LNCAP (cell line): ENCODE measurements around the gene CCDC54.

ENCODE experiments used
- CTCF ChIP-seq: fragments of 450-650 bp; IDR thresholded peaks from 2 replicates; pipeline ENCODE4 v1.5.1; 2017; ENCODE audit warnings: mild to moderate bottlenecking

CCDC54 gene

GRCh38 chr3:107411056-107411455, 33.8 kb downstream of the CCDC54 start:
- TF ChIP-seq CTCF, result no peak

GRCh38 chr3:107411779-107412178, 34.5 kb downstream of the CCDC54 start:
- TF ChIP-seq CTCF, result no peak

- no peak for TF ChIP-seq CTCF
Measured at GRCh38 chr3:107412376-107412775, 35.1 kb downstream of the CCDC54 start.

DNA sequence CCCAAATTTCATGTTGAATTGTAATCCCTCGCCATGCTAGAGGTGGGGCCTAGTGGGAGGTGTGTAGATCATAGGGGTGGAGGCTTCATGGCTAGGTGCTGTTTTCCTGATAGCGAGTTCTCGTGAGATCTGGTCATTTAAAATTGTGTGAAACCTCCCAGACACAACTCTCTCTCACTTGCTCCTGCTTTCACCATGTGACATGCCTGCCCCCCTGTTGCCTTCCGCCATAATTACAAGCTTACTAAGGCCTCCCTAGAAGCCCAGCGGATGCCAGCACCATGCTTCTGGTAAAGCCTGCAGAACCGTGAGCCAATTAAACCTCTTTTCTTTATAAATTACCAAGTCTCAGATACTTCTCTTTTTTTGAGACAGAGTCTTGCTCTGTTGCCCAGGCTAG, 36.0 kb downstream of the CCDC54 start:
- TF ChIP-seq CTCF, result no peak

GRCh38 chr3:107414325-107414964, 37.2 kb downstream of the CCDC54 start:
- TF ChIP-seq CTCF, result no peak

- no peak for TF ChIP-seq CTCF
Measured at GRCh38 chr3:107416138-107416537, 38.9 kb downstream of the CCDC54 start.

GRCh38 chr3:107416886-107417285, 39.6 kb downstream of the CCDC54 start:
- no peak for TF ChIP-seq CTCF
